Parathyroid adenoma (tissue), 2 donors: ENCODE measurements around the gene TTN.

Experiments used
- H2AFZ ChIP-seq: fragments of 300-600 bp; sonication (generic); one replicate; pipeline ENCODE4 v1.7.0; 2017; ENCODE audit warnings: antibody characterized with exemption, mild to moderate bottlenecking
- H3K27ac ChIP-seq: fragments of 300-600 bp; sonication (generic); one replicate; pipeline ENCODE4 v1.7.0; 2017
- H3K27me3 ChIP-seq: fragments of 300-600 bp; sonication (generic); one replicate; pipeline ENCODE4 v1.7.0; 2017; ENCODE audit warnings: low read length; ENCODE audit not compliant: control insufficient read depth, insufficient read depth
- H3K36me3 ChIP-seq: fragments of 300-600 bp; sonication (generic); one replicate; pipeline ENCODE4 v1.7.0; 2017; ENCODE audit warnings: low read length; ENCODE audit not compliant: control insufficient read depth, insufficient read depth
- H3K4me1 ChIP-seq: fragments of 300-600 bp; sonication (generic); one replicate; pipeline ENCODE4 v1.7.0; 2017; ENCODE audit warnings: control low read depth
- H3K4me2 ChIP-seq: fragments of 300-600 bp; sonication (generic); one replicate; pipeline ENCODE4 v1.7.0; 2017; ENCODE audit warnings: low read length
- H3K4me3 ChIP-seq: fragments of 300-600 bp; sonication (generic); one replicate; pipeline ENCODE4 v1.7.0; 2017; ENCODE audit warnings: low read depth, low read length
- H3K79me2 ChIP-seq: fragments of 300-600 bp; sonication (generic); one replicate; pipeline ENCODE4 v1.7.0; 2017; ENCODE audit warnings: control low read depth
- H3K9ac ChIP-seq: fragments of 300-600 bp; sonication (generic); one replicate; pipeline ENCODE4 v1.7.0; 2017; ENCODE audit warnings: mild to moderate bottlenecking
- H3K9me3 ChIP-seq: fragments of 300-600 bp; sonication (generic); one replicate; pipeline ENCODE4 v1.7.0; 2017; ENCODE audit warnings: low read length; ENCODE audit not compliant: control insufficient read depth
- CTCF ChIP-seq: fragments of 300-600 bp; sonication (generic); IDR thresholded peaks from one replicate; pipeline ENCODE4 v1.7.0; 2017; ENCODE audit warnings: antibody characterized with exemption, mild to moderate bottlenecking
- donor health status: primary hyperparathyroidism.

The TTN gene

GRCh38 chr2:178477443-178478129 is 329.6 kb downstream of the TTN start:
- Histone ChIP-seq H3K4me3 (peak overlapping the region; percentile 67), H3K9ac (no peak overlapping the region)
- no peak for TF ChIP-seq CTCF

GRCh38 chr2:178476477-178476876 is 330.7 kb downstream of the TTN start:
- Histone ChIP-seq H3K4me1 (peaks cover 3% of the 10 kb centered on the region), H3K4me3 (no peak overlapping the region), H3K9ac (no peak overlapping the region)

More at GRCh38 chr2:178477443-178478129, 329.6 kb downstream of the TTN start:
- peak overlapping the region; percentile 99 for H3K4me2 ChIP-seq
- peak overlapping the region; percentile 78 for H2AFZ ChIP-seq
- H3K4me1 ChIP-seq: peaks cover 3% of the 10 kb centered on the region
- H3K36me3 ChIP-seq: no peaks in the 10 kb centered on the region
- H3K27me3 ChIP-seq: no peaks in the 10 kb centered on the region
- peak overlapping the region; percentile 94 for H3K27ac ChIP-seq
- no peaks in the 10 kb centered on the region for H3K9me3 ChIP-seq
- H3K79me2 ChIP-seq: peaks cover 5% of the 10 kb centered on the region

More at GRCh38 chr2:178476477-178476876, 330.7 kb downstream of the TTN start:
- Histone ChIP-seq H3K27me3 (no peaks in the 10 kb centered on the region), H3K36me3 (no peaks in the 10 kb centered on the region), H3K79me2 (peaks cover 3% of the 10 kb centered on the region), H3K4me2 (no peak overlapping the region), H3K27ac (no peak overlapping the region), H3K9me3 (no peaks in the 10 kb centered on the region), H2AFZ (no peak overlapping the region)
- no peak for TF ChIP-seq CTCF
